HG03196 (cell line): ENCODE results near the gene NOS1.
A peak's percentile ranks its signal among the peaks of the same experiment; 100 is the strongest.
"Not testable (repeated sequence)": the region's sequence is repeated elsewhere in the genome, so short reads cannot be mapped to it uniquely, and the experiment has no call there.

Source experiments
- ATAC-seq: cut with Tn5 transposase; IDR thresholded peaks from one replicate; pipeline ENCODE4 v1.9.1; 2021; ENCODE audit not compliant: unreplicated experiment

Gene NOS1

DNA sequence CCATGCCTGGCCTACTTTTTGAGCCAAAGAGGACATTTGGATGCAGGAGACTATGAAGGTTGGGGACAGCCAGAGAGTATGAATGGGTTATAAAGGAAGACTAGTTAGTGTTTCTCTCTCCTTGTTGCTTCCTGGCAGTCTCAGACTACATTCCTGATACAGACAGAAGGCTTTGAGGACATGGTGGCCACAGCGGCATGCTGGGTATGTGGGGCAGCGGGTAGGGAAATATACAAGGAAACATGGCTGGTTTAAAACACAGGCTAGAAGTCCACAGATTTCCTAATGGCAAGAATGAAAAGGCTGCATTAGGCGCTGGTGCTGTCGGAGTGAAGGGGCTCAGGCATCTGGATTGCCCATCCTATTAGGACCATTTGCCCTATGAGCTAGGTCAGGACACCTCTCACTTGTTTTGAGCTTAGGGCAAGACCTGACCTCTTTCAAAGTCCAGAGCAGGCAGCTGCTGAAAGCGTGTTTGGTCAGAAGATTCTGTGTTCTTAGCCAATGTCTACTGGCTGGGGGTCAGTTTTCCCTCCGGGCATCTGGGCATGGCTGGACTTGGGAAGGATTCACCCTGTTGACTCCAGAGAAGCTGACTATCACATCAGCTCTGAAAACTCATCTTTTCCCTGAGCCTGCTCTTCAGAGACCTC, 151.0 kb downstream of the NOS1 start:
- no peak for ATAC-seq

DNA sequence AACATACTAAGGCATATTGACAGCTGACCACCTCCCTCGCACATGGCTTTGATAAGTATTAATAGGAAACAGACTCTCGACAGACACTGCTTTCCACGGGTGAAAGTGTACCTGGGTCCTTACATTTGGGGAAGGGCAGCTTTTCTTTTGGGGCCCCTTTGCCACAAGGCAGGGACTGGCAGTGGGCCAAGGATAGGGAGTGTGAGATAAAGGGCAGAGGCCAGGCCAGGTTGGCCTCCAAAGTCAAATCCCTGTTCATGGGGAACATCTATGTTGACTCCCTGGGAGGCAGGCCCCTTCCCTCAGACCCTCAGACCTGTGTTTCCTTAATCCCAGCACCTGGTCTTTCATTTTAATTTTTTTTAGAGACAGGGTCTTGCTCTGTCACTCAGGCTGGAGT, 151.8 kb downstream of the NOS1 start:
- no peak for ATAC-seq

DNA sequence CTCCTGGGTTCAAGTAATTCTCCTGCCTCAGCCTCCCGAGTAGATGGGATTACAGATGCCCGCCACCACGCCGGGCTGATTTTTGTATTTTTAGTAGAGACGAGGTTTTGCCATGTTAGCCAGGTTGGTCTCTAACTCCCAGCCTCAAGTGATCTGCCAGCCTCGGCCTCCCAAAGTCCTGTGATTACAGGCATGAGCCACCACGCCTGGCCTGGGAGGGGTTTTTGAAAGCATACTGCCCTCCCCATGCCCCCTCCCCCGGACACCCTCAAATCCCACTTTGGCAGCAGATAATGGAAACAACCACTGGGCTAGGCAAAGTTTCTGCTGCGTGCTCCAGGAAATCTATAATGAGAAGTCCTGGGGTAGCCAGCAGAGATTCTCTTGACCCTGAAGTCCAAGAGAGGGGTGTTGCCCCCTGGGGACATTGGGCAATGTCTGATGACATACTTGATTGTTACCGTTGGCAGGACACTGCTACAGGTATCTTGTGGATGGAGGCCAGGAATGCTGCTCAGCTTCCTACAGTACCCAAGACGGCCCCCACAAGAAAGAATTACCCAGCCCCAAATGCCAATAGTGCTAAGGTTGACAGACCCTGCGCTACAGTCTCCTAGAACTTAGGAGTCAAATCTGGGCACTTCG, 152.5 kb downstream of the NOS1 start:
- ATAC-seq = no peak

DNA sequence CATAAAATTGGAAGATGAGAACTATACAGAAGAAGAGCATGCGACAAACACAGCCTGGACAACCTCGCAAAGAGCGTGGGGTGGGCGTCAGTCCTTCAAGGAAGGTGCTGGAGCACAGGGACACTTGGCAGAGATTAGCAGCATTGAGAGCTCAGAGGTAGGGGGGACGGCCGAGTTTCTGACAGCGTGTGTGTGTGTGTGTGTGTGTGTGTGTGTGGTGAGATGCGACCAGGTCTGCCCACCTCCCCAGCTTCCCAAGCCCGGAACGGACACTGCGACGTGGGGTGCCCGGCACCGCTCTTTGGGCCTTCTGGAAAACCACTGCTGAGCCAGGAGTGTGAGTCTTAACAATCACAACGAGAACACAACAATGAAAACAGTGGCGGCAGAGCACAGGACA, 153.2 kb downstream of the NOS1 start:
- no peak for ATAC-seq

DNA sequence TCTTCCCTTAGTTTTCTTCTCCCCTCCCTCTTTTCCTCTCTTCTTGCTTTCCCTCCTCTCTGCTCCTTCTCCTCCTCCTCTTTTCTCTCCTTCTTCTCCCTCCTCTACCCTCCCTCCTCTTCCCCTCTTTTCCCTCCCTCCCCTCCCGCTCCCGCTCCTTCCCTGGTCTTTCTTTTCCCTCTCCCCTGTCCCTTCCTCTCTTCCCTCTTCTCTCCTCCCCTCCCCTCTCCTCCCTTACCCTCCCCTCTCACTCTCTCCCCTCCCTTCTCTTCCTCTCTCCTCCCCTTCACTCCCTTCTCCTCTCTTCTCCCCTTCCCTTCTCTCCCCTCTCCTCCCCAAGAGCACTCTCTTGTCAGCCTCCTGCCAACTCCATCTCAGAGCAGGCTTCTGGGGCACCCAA, 153.8 kb downstream of the NOS1 start:
- ATAC-seq = no peak

DNA sequence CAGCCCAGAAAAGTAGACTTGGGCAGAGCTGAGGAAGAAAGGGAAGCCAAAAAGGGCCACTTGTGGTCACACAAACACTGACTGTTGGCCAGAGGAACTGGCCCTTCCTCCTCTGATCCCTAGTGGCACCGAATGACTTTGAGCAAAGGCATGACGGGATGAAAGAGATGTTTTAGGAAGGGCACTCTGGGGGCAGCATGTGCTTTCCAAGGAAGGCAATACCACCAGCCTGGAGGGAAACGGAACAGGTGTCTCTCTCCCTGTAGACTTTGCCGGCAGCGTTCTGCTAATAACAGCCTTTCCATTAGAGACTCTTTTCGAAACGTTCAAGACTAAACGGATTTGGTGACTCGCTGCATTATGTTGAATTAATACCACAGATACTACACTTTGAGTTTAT, 158.9 kb downstream of the NOS1 start:
- ATAC-seq = no peak

DNA sequence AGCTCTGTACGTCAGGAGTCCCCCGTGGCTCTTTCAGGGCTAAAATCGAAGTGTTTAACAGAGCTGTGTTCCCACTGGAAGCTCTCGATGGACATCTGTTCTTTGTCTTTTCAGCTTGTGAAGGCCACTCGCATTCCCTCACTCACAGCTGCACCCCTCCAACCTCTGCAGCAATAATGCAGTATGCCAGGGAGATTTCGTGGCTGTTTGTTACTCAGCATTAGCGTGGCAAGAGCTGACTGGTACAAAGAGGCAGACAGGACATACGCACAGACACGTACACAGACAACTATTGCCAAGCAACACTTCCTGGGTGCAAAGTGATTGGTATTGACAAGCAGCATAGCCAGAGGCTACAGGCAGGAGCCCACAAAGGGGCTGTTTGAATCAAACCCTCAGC, 159.4 kb downstream of the NOS1 start:
- no peak for ATAC-seq

DNA sequence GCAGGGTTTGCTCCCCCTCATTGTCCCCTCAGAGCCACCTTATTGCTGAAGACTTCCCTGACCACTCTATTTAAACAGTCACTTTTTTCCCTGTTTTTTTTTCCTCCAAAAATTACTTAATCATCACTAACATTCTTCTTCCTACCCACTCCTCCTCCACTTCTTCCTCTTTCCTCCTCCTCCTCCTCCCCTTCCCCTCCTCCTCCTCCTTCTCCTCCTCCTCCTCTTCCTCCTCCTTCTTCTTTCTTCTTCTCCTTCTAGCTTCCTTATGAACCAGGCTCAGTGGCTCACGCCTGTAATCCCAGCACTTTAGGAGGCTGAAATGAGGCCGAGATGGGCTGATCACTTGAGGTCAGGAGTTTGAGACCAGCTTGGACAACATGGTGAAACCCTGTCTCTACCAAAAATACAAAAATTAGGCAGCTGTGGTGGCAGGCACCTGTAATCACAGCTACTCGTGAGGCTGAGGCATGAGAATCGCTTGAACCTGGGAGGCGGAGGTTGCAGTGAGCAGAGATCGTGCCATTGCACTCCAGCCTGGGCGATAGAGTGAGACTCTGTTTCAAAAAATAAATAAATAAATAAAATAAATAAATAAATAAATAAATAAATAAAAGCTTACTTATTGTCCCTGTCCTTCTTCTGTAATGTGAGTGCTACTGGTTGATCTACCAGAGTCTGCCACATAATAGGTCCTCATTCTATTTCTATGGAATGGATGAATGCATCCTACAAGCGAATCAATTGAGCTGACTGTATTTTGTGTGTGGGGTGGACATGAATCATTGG, 161.3 kb downstream of the NOS1 start:
- ATAC-seq = not testable (repeated sequence)

DNA sequence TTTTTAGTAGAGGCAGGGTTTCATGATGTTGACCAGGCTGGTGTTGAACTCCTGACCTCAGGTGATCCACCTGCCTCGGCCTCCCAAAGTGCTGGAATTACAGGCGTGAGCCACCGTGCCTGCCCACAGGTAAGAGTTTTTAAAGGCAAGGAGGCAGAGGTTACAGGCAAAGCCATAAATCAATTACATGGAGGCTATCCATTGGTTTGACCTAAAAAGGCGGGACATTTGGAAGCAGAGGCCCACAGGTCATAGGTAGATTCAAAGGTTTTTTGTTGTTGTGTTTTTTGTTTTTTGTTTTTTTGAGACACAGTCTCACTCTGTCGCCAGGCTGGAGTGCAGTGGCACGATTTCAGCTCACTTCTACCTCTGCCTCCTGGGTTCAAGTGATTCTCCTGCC, 165.1 kb downstream of the NOS1 start:
- ATAC-seq = not testable (repeated sequence)

DNA sequence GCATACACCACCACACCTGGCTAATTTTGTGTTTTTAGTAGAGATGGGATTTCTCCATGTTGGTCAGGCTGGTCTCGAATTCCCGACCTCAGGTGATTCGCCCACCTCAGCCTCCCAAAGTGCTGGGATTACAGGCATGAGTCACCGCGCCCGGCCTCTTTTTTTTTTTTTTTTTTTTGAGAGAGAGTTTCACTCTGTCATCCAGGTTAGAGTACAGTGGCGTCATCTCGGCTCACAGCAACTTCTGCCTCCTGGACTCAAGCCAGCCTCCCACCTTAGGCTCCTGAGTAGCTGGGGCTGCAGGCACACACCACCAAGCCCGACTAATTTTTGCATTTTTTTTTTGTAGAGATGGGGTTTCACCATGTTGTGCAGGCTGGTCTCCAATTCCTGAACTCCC, 166.4 kb downstream of the NOS1 start:
- ATAC-seq = not testable (repeated sequence)

DNA sequence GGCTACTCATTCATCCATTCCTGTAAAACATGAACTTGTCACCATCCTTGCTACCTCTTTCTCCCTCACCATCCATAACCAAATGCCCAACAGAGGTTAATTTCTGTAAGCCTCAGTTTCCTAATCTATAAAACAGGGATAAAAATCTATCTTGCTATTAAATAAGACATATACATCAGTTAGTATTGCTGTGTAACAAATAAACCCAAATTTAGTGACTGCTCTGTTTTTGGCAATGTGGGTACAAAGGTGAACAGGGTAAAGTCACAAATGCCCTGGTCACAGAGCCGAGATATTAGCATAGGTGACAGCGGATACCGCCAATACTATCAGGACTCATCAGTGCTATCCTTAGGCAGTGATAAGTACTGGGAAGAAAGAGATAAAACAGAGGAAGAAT, 167.5 kb downstream of the NOS1 start:
- ATAC-seq = no peak

DNA sequence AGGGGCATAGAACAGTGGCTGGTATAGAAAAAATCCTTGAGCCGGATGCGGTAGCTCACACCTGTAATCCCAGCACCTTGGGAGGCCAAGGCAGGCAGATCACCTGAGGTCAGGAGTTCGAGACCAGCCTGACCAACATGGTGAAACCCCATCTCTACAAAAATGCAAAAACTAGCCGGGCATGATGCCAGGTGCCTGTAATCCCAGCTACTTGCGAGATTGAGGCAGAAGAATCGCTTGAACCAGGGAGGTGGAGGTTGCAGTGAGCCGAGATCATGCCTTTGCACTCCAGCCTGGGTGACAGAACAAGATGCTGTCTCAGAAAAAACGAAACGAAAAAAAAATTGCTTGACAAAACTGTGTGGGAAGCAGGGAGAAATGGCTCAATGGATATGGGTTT, 168.8 kb downstream of the NOS1 start:
- ATAC-seq = not testable (repeated sequence)

DNA sequence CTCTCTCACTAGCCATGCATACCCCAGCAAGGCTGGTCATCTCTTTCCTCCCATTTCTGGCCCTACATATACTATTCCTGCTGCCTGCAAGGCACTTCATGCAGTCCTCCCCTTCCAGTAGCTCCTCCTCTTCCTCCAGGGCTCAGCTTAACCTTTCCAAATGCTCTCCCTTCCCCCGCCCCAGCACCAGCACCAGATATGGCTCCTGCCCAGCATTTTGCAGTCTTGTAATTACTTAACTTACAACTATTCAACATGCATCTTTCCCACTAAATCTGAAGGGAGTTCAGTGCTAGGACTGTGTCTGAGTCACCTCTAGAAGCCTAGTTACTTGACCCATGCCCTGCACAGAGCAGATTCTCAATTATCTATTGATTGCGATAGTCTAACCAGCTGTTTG, 169.4 kb downstream of the NOS1 start:
- no peak for ATAC-seq

DNA sequence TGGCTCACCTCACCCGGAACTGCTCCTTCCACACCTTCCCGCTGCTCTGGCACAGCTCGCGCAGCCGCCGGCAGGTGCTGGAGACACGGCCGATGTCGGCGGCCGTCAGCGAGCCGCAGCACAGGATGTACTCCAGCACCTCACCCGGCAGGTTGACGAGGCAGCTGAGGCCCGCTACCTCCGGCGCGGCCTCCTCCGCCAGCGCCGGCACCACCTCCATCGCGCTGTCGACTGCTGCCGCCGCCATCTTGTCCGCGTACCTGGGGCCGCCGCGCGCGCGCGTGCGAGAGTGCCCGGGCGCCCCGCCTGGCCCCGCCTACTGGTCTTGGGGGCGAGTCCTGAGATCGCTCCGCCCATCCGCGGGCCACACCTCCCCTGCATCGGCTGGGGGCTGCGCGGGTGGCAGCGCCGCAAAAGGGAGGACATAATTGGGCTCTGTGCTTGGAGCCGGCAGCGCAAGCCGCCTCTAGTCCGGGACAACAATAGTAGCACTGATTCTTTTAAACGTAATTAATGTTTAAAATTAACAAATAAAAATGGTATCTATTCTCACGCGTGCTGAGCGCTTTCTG, 171.1 kb downstream of the NOS1 start, which contains the start of gene FBXO21:
Gene FBXO21, minus strand, starts transcription at position 261 of the 572 bp plus-strand sequence. Its CDS starts 14 bp downstream, at position 247.
- ATAC-seq = peak; percentile 94

DNA sequence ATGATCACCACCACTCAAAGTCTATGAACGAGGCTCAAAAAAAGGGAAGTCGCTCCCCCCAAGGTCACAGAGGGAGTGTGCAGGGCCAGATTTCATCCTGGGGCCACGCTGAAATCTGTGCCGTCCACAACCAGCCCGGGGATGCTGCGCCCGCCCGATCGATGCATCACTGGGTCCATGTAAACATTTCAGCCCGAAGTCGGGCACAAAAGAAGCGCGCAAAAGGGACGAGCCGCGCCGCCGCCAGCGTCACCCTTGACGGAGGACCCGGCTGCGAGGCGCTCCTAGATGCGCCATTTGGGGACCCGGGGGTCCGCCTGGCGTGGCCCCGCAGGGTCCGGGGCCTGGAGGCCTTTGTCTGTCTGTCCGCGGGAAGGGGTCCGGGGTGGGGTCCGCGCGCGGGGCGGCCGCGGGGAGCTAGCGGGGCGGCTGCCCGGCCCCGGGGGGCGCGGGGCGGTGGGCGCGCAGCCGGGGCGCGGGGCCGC, 171.7 kb downstream of the NOS1 start:
- peak; percentile 35 for ATAC-seq

DNA sequence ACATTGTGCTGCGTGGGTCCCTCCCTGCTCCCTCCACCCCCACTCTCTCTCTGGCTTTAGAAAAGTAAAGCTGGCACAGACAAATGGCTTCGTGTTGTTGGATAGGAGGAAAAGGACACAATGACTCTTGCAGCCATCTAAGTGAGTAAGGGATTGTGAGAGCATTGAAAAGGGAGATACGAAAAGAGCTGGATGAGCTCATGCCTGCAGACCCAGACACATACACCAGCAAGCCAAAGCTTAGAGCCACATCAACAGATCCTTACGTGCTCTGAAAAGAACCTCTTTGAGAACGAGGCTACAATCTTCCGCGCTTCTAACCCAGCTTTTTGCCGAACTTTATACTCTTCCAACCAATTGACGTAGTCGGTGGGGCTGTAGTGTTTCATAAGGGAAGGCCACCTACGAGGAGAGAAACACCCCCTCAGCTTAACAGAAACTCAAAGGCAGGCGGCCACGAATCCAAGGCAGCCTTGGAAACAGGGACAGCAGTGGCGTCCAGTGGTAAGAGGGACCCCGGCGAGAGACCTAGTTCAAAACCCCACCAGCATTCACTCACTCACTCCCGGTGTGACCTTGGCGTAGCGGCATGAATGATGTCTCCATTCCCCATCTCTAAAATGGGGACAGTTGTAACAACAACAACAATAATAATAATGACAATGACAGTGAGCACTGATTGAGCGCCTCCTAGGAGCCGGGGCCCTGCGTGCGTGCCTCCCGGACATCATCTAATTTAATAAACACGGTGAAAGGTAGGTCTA, 172.3 kb downstream of the NOS1 start:
- no peak for ATAC-seq

DNA sequence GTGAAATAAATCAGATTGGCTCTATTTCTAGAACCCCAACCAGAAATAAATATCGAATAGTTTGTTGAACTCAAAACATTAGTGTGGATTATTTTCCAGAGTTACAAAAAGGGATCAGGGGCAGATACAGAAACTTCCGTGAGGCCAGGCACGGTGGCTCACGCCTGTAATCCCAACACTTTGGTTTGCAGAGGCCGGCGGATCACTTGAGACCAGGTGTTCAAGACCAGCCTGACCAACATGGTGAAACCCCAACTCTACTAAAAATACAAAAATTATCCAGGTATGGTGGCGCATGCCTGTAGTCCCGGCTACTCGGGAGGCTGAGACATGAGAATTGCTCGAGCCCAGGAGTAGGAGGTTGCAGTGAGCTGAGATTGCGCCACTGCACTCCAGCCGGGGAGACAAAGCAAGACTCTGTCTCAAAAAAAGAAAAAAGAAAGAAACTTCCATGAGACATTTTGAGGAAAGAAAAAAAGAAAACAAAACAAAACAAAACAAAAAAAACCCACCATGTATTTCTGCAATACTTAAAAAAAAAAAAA, 173.2 kb downstream of the NOS1 start:
- no peak for ATAC-seq

DNA sequence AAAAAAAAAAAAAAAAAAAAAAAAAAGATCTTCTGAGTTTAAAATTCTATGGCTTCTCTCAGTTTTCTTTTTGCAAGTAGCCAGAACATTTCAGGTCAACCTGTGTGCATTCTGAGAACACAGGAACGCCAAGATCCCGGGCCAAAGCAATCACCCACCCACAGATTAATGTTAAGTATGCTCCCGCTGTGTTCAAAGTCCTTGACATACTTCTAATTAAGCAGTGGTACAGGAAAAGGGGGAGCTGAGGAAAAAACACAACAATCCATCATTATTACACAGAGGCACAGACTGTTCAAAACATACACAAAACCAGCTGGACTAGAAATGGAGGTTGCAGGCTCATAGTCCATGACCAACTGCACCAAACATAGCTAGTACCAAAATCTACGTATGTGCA, 174.0 kb downstream of the NOS1 start:
- no peak for ATAC-seq

DNA sequence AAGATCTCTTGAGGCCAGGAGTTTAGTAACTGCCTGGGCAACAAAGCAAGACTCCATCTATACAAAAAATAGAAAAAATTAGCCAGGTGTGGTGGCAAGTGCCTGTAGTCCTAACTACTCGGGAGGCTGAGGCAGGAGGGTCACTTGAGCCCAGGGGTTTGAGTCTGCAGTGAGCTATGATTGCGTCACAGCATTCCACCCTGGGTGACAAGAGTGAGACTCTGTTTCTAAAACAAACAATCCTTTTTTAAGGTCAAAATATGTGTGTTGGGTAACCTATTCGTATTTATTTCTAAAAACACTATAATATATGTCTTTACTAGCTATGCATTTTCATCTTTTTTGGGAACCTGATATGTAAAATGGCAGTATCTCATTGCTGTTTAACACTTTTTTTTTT, 178.6 kb downstream of the NOS1 start:
- ATAC-seq = no peak

DNA sequence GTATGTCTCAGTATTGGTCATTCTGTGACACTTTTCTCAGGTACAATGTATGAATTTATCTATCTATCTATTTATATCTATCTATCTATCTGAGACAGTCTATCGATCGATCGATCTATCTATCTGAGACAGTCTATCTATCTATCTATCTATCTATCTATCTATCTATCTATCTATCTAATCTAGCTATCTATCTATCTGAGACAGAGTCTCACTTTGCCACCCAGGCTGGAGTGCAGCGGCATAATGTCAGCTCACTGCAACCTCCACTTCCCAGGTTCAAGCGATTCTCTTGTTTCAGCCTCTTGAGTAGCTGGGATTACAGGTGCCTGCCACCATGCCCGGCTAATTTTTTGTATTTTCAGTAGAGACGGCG, 180.0 kb downstream of the NOS1 start:
- not testable (repeated sequence) for ATAC-seq
